Peyer's patch (tissue), 4 donors: ENCODE measurements around the gene XG. TPM values are rescaled to one million over a fixed set of nuclear protein-coding genes. Genes with fewer than 3 reads are reported as not detected.
A peak's percentile ranks its signal among the peaks of the same experiment; 100 is the strongest.
"Not testable (repeated sequence)": the region's sequence is repeated elsewhere in the genome, so short reads cannot be mapped to it uniquely, and the experiment has no call there.

ENCODE experiments used
- DNase-seq, 3 donors: peaks; one replicate each; pipeline ENCODE4 v3.0.0-alpha.2; 2017 to 2019
- H3K27ac ChIP-seq, 4 donors: fragments of 200-600 bp; sonication (generic); one replicate each; pipeline ENCODE4 v1.5.1; 2016 to 2019
- H3K27me3 ChIP-seq, 2 donors: fragments of 200-600 bp; sonication (generic); one replicate each; pipeline ENCODE4 v1.5.1; 2019
- H3K36me3 ChIP-seq, 3 donors: fragments of 200-600 bp; sonication (generic); one replicate each; pipeline ENCODE4 v1.5.1; 2016 to 2019
- H3K4me1 ChIP-seq, 4 donors: fragments of 200-600 bp; sonication (generic); one replicate each; pipeline ENCODE4 v1.5.1; 2016 to 2019
- H3K4me3 ChIP-seq, 4 donors: fragments of 200-600 bp; sonication (generic); 1 replicate in 3 of 4; 2 replicates in 1 of 4; pipeline ENCODE4 v1.5.1; 2016 to 2019; ENCODE audit warnings: mild to moderate bottlenecking in 1 of 4
- H3K9me3 ChIP-seq, 4 donors: fragments of 200-600 bp; sonication (generic); one replicate each; pipeline ENCODE4 v1.5.1; 2016 to 2019; ENCODE audit warnings: mild to moderate bottlenecking in 1 of 4
- POLR2A ChIP-seq, 2 donors: fragments of 450-650 bp; IDR thresholded peaks; one replicate each; pipeline ENCODE4 v1.5.1; 2017; ENCODE audit warnings: antibody characterized with exemption in 2 of 2, mild to moderate bottlenecking in 2 of 2, moderate library complexity in 2 of 2
- total RNA-seq, 4 donors: library from RNA; depleted of rRNA; stranded (reverse); fragments of >200 nt; gene quantifications; one replicate each; pipeline ENCODE4 v1.1.0, GENCODE V29; 2016
- TF ChIP-seq, protein P1 (sequence below), 6 experiments: fragments of 450-650 bp in 4 of 6; fragments of 200-600 bp in 2 of 6; sonication (generic) in 1 of 6; IDR thresholded peaks; one replicate each; pipeline ENCODE4 v1.5.1; 2017 to 2019; ENCODE audit warnings: antibody characterized with exemption in 6 of 6, mild to moderate bottlenecking in 3 of 6, moderate library complexity in 1 of 6

Gene XG
- total RNA-seq, 4 donors from 2014 or later: 0.40 TPM; not detected in 3

- no peak for DNase-seq
- Histone ChIP-seq H3K4me3 (no peak overlapping the region), H3K36me3 (no peaks in the 10 kb centered on the region), H3K4me1 (no peaks in the 10 kb centered on the region), H3K27ac (no peak overlapping the region), H3K27me3 (no peaks in the 10 kb centered on the region), H3K9me3 (no peaks in the 10 kb centered on the region)
- TF ChIP-seq, protein P1, sequence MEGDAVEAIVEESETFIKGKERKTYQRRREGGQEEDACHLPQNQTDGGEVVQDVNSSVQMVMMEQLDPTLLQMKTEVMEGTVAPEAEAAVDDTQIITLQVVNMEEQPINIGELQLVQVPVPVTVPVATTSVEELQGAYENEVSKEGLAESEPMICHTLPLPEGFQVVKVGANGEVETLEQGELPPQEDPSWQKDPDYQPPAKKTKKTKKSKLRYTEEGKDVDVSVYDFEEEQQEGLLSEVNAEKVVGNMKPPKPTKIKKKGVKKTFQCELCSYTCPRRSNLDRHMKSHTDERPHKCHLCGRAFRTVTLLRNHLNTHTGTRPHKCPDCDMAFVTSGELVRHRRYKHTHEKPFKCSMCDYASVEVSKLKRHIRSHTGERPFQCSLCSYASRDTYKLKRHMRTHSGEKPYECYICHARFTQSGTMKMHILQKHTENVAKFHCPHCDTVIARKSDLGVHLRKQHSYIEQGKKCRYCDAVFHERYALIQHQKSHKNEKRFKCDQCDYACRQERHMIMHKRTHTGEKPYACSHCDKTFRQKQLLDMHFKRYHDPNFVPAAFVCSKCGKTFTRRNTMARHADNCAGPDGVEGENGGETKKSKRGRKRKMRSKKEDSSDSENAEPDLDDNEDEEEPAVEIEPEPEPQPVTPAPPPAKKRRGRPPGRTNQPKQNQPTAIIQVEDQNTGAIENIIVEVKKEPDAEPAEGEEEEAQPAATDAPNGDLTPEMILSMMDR (IDR thresholded peaks at IDR 0.05): no peak
- no peak for TF ChIP-seq POLR2A (IDR thresholded peaks at IDR 0.05)
Measured at GRCh38 chrX:2801223-2801622, 49.4 kb downstream of the XG start.

DNA sequence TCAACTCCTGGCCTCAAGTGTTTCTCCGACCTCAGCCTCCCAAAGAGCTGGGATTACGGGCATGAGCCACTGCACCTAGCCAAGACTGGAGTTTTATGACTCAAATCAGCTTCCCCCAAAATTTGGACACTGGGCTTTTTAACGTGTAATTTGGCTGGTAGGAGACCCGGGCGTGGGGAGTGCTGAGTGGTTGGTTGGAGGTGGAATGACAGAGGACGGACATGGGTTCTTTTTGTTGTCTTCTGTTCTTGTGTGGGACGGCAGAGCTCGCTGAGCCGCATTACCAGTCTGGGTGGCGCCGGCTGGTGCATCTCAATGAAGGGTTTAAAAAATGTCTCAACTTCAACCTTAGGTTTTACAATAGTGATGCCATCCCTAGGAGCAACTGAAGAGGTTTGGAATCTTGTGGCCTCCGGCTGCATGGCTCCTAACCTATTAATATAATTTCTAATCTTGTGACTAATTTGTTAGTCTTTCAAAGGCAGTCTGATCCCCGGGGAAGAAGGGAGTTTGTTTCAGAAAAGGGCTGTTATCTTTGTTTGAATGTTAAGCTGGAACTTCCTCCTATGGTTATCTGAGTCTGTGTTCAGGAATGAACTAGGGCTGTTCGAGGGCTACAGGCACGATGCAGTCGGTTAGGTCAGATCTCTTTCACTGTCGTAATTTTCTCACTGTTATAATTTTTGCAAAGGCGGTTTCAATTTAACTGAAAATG, 50.7 kb downstream of the XG start:
- H3K27me3 ChIP-seq, H3K9me3 ChIP-seq, H3K4me3 ChIP-seq, H3K27ac ChIP-seq, H3K4me1 ChIP-seq, H3K36me3 ChIP-seq, DNase-seq: not testable (repeated sequence)

- H3K4me3 ChIP-seq, DNase-seq, H3K27me3 ChIP-seq, H3K36me3 ChIP-seq, H3K27ac ChIP-seq, H3K4me1 ChIP-seq, H3K9me3 ChIP-seq: not testable (repeated sequence)
Measured at GRCh38 chrX:2803486-2803885, 51.6 kb downstream of the XG start.

DNA sequence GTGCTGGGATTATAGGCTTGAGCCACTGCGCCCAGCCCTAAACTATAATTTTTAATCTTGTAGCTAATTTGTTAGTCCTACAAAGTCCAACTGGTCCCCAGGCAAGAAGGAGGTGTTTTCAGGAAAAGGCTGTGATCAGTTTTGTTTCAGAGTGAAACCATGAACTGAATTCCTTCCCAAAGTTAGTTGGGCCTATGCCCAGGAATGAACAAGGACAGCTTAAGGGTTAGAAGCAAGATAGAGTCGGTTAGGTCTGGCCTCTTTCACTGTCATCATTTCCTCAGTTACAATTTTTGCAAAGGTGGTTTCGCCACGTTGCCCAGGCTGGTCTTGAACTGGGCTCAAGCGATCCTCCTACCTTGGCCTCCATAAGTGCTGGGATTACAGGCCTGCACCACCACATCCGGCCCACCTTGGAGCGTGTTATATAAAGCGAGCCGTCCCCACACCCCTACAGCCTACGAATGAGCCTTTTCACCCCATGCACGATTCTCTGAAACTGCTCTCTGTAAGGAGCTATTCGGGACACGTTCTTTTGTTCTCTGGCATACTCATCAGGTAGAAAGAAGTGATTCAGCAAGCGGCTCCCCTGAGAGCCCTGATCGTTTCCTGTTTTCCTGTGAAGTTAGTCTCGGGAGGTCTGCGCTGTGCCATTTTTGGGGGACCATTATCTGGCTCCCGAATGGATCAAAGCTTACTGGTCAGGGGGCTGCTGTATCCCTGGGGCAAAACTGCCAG, 52.4 kb downstream of the XG start:
- H3K9me3 ChIP-seq, H3K4me3 ChIP-seq, H3K4me1 ChIP-seq, H3K36me3 ChIP-seq, DNase-seq, H3K27me3 ChIP-seq, H3K27ac ChIP-seq: not testable (repeated sequence)

DNA sequence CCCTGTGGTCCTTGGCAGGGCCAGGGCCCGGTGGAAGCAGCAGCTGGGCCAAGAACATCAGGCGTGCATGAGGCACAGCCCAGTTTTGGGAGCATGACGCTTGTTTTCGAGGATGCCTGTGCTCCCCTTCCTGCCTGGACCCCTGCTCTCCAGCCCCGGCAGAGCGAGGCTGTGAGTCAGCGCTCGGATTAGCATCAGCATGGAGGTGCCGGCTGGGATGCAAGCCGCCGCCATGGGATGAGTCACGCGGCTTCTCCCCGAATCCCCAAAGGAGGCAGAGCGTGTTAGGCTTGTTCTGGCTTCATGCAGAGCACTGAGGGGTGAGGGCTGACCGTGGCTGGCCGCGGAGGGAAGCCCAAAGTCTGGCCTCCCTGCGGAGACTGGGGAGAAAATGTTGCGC, 53.0 kb downstream of the XG start:
- not testable (repeated sequence) for DNase-seq

GRCh38 chrX:2811271-2811670, 59.4 kb downstream of the XG start:
- no peak for DNase-seq
- TF ChIP-seq, protein P1 (IDR thresholded peaks at IDR 0.05): no peak
- no peak for TF ChIP-seq POLR2A (IDR thresholded peaks at IDR 0.05)
- Histone ChIP-seq H3K4me1 (no peaks in the 10 kb centered on the region), H3K36me3 (no peaks in the 10 kb centered on the region), H3K27ac (no peak overlapping the region), H3K9me3 (no peaks in the 10 kb centered on the region), H3K4me3 (no peak overlapping the region), H3K27me3 (no peaks in the 10 kb centered on the region)

More for the DNA sequence above, 53.0 kb downstream of the XG start:
- not testable (repeated sequence) for H3K27ac ChIP-seq, H3K4me3 ChIP-seq, H3K36me3 ChIP-seq, H3K27me3 ChIP-seq, H3K4me1 ChIP-seq, H3K9me3 ChIP-seq

DNA sequence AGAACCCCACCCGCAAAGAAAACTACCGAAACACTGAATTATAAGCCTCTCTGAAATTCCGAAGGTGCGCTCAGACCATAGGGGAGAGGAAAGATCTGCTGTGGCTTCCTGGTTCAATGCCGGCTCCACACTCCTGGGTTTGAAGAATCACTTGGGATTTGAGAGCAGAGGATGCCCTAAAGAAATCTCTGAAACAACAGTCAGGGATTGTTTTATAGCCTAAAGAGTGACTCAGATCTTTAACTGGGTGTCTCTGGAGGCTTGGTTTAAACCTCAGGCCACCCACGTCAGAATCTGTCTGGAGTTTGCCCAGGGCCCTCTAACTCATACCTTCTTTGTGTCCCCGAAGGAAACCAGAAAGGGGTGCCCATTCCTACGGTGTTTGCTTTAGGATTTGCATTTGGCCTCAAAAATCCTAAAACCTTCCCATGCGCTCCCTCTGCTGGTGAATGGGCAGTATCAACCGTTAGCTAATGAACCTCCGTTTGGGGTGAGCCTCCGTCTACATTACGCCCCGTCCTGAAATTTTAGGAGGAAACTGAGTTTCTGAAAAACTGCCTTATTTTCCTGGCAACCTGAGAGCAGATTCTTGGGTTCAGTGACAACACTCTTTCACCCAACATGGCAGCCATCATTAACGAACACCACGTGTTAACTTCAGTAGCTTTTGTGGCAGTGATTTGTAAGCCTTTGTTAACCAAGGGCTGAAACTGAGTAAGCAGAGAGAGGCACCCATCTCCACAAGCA, 60.5 kb downstream of the XG start:
- not testable (repeated sequence) for H3K4me1 ChIP-seq, H3K27me3 ChIP-seq, H3K9me3 ChIP-seq, H3K36me3 ChIP-seq, H3K27ac ChIP-seq, H3K4me3 ChIP-seq
- peak in 2 of 3 donors; percentile 37 to 74 for DNase-seq
- TF ChIP-seq, protein P1 (IDR thresholded peaks at IDR 0.05): peak; percentile 36 to 69 (median 59)
